ENCODE results near the gene FGA. TPM values are rescaled to one million over a fixed set of nuclear protein-coding genes. Genes with fewer than 3 reads are reported as not detected.

FGA gene
- total and polyA plus RNA-seq, 2 experiments from 2014 or later, result 579 to 1,189 TPM

DNA sequence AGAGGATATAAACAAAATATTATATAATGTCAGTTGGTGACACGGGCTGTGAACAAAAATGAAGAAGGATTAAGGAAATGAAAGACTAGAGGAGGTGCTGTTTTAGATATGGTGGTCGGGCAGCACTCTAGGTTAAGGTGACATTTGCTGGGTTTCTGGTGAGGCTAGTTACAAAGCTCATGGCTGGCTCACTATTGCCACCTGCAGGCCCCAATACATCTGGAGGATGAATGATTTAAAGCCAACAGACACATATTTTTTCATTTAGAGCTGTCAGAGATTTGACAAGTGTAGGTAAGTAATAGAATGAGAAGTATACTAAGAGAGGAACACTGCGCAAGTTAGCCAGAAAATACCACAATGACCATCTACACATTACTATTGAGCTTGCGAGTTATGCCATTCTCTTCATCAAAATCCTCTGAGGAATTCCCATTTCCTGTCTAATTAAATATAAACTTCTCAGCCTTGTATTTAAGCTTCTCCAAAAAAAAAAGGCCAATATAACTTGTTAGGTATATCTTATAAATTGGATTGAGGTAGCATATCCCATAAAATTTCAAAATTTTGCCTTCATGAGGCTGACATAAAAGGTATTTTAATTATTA is 28.3 kb upstream of the FGA start:
- TF ChIP-seq CTCF (IDR thresholded peaks at IDR 0.05; ENCODE audit: poor library complexity) (peak; percentile 76), EZH2phosphoT487 (IDR thresholded peaks at IDR 0.05; ENCODE audit: low read depth, severe bottlenecking, unreplicated experiment) (no peak), EZH2 (IDR thresholded peaks at IDR 0.05; ENCODE audit: borderline replicate concordance) (no peak)
- H3K9me2 ChIP-seq (replicated peaks; ENCODE audit: insufficient read depth), result no peaks in the 10 kb centered on the region
- no peaks in the 10 kb centered on the region for H4K20me1 ChIP-seq (ENCODE audit: insufficient read depth, poor library complexity, severe bottlenecking)
- no peak overlapping the region for H3K27ac ChIP-seq
- peaks cover 8% of the 10 kb centered on the region for H3K4me1 ChIP-seq (ENCODE audit: insufficient read depth)
- H3K9me3 ChIP-seq (ENCODE audit: low read depth), result no peaks in the 10 kb centered on the region
- no peak overlapping the region for H2AFZ ChIP-seq
- H3K27me3 ChIP-seq, result no peaks in the 10 kb centered on the region
- 33% methylated on average over 4 of the region's 4 CpGs for WGBS (ENCODE audit: low lambda C conversion rate, missing lambda C conversion rate)
- H3K36me3 ChIP-seq (replicated peaks; ENCODE audit: insufficient read depth, low read depth), result no peaks in the 10 kb centered on the region
- no peak overlapping the region for H3K4me3 ChIP-seq
- peak; percentile 82 for DNase-seq (ENCODE audit: low spot score)
- no peaks in the 10 kb centered on the region for H3K79me2 ChIP-seq
- peak overlapping the region; percentile 17 for H3K4me2 ChIP-seq

GRCh38 chr4:154617820-154618317 is 27.3 kb upstream of the FGA start:
- H3K4me2 ChIP-seq, result peak overlapping the region; percentile 17

DNA sequence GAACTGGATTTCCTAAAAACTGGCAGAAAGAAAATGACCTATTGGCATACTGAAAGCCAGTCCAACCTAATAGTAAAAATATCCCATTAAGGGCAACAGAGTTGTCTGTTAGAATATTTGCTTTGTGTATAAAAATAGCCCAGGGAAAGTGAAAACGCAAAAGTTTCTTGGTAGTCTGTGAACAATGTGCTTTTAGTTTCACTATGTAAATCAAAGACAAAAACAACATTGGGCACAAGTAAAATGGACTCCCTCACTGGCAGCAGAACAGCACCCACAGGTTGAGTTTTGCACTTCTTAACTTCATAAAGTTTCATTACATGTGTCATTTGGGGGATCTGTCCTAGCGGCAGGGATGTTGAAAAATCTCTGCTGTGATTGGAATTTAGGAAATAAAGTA is 26.2 kb upstream of the FGA start:
- Histone ChIP-seq H3K79me2 (peaks cover 1% of the 10 kb centered on the region), H4K20me1 (ENCODE audit: insufficient read depth, poor library complexity, severe bottlenecking) (no peaks in the 10 kb centered on the region), H3K9me3 (ENCODE audit: low read depth) (no peaks in the 10 kb centered on the region), H3K9me2 (replicated peaks; ENCODE audit: insufficient read depth) (no peaks in the 10 kb centered on the region), H3K27ac (peak overlapping the region; percentile 10), H2AFZ (no peak overlapping the region), H3K4me3 (no peak overlapping the region), H3K4me2 (peak overlapping the region; percentile 55), H3K36me3 (replicated peaks; ENCODE audit: insufficient read depth, low read depth) (no peaks in the 10 kb centered on the region), H3K4me1 (ENCODE audit: insufficient read depth) (peaks cover 12% of the 10 kb centered on the region), H3K27me3 (no peaks in the 10 kb centered on the region)
- WGBS (ENCODE audit: low lambda C conversion rate, missing lambda C conversion rate), result 75% methylated on average over 2 of the region's 2 CpGs
- TF ChIP-seq CTCF (IDR thresholded peaks at IDR 0.05; ENCODE audit: poor library complexity), result no peak
- TF ChIP-seq EZH2 (IDR thresholded peaks at IDR 0.05; ENCODE audit: borderline replicate concordance), result no peak
- TF ChIP-seq EZH2phosphoT487 (IDR thresholded peaks at IDR 0.05; ENCODE audit: low read depth, severe bottlenecking, unreplicated experiment), result no peak
- no peak for DNase-seq (ENCODE audit: low spot score)

More at GRCh38 chr4:154617820-154618317, 27.3 kb upstream of the FGA start:
- 45% methylated on average over 5 of the region's 5 CpGs for WGBS (ENCODE audit: low lambda C conversion rate, missing lambda C conversion rate)
- Histone ChIP-seq H3K27ac (no peak overlapping the region), H3K4me3 (no peak overlapping the region), H3K9me3 (ENCODE audit: low read depth) (no peaks in the 10 kb centered on the region), H3K27me3 (no peaks in the 10 kb centered on the region), H3K79me2 (no peaks in the 10 kb centered on the region), H2AFZ (no peak overlapping the region), H3K36me3 (replicated peaks; ENCODE audit: insufficient read depth, low read depth) (no peaks in the 10 kb centered on the region), H4K20me1 (ENCODE audit: insufficient read depth, poor library complexity, severe bottlenecking) (no peaks in the 10 kb centered on the region), H3K9me2 (replicated peaks; ENCODE audit: insufficient read depth) (no peaks in the 10 kb centered on the region), H3K4me1 (ENCODE audit: insufficient read depth) (peaks cover 12% of the 10 kb centered on the region)
- no peak for DNase-seq (ENCODE audit: low spot score)
- TF ChIP-seq CTCF (IDR thresholded peaks at IDR 0.05; ENCODE audit: poor library complexity) (no peak), EZH2phosphoT487 (IDR thresholded peaks at IDR 0.05; ENCODE audit: low read depth, severe bottlenecking, unreplicated experiment) (peak; percentile 99)

Data from hepatocyte (in vitro differentiated cells).